HL-60 (cell line): ENCODE data around the gene LEF1.

Source experiments
- SPI1 ChIP-seq: IDR thresholded peaks from 2 replicates; pipeline ENCODE4 v1.6.1; 2012; ENCODE audit warnings: low read depth, mild to moderate bottlenecking, borderline replicate concordance
- TF ChIP-seq, protein P1 (sequence below): IDR thresholded peaks from one replicate; pipeline ENCODE4 v1.5.1; 2011; ENCODE audit warnings: low read length, control low read depth, inconsistent platforms; ENCODE audit not compliant: insufficient read depth

DNA sequence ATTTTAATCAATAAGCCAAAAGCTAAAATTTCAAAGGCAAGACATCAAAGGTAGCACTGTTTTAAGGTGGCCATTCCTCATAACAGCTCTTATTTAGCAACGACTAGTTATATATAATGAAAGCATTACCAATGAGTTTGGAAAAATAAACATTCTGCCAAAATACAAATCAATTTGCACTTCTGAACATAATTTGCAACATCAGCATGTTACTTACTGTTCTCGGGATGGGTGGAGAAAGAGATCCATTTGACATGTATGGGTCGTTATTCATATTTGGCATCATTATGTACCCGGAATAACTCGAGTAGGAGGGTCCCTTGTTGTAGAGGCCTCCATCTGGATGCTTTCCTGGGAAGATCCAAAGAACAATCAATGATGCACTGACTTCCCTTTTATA lies 5.4 kb downstream of the LEF1 start:
- TF ChIP-seq, protein P1, sequence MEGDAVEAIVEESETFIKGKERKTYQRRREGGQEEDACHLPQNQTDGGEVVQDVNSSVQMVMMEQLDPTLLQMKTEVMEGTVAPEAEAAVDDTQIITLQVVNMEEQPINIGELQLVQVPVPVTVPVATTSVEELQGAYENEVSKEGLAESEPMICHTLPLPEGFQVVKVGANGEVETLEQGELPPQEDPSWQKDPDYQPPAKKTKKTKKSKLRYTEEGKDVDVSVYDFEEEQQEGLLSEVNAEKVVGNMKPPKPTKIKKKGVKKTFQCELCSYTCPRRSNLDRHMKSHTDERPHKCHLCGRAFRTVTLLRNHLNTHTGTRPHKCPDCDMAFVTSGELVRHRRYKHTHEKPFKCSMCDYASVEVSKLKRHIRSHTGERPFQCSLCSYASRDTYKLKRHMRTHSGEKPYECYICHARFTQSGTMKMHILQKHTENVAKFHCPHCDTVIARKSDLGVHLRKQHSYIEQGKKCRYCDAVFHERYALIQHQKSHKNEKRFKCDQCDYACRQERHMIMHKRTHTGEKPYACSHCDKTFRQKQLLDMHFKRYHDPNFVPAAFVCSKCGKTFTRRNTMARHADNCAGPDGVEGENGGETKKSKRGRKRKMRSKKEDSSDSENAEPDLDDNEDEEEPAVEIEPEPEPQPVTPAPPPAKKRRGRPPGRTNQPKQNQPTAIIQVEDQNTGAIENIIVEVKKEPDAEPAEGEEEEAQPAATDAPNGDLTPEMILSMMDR: no peak
- TF ChIP-seq SPI1: no peak
